Adrenal gland (tissue), 5 donors: ENCODE data around the gene SNX5.

ENCODE experiments used
- POLR2A ChIP-seq, 2 donors: fragments of 450-650 bp; IDR thresholded peaks; one replicate each; pipeline ENCODE4 v1.6.1; 2017; ENCODE audit warnings: antibody characterized with exemption in 2 of 2, mild to moderate bottlenecking in 2 of 2, moderate library complexity in 1 of 2
- TF ChIP-seq, protein P1 (sequence below), 6 experiments: fragments of 450-650 bp in 4 of 6; fragments of 200-600 bp in 2 of 6; sonication (generic) in 1 of 6; IDR thresholded peaks; 1 replicate in 5 of 6; 2 replicates in 1 of 6; pipeline versions ENCODE4 v1.5.1 to v1.8.0; 2016 to 2021; ENCODE audit warnings: antibody characterized with exemption in 6 of 6, mild to moderate bottlenecking in 2 of 6, moderate library complexity in 1 of 6
- donor health status: DM: no; HTN: no; CAD: no.

DNA sequence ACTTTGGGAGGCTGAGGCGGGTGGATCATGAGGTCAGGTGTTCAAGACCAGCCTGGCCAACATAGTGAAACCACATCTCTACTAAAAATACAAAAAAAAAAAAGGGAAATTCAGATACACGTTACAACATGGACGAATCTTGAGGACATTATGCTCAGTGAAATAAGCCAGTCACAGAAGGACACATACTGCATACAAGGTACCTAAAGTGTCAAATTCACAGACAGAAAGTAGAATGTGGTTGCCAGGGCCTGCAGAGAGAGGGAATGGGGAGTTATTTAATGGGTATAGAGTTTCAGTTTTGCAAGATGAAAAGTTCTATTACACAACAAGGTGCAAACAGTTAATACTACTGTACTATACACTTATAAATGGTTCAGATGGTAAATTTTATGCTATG lies 75.1 kb downstream of the SNX5 start:
- TF ChIP-seq, protein P1, sequence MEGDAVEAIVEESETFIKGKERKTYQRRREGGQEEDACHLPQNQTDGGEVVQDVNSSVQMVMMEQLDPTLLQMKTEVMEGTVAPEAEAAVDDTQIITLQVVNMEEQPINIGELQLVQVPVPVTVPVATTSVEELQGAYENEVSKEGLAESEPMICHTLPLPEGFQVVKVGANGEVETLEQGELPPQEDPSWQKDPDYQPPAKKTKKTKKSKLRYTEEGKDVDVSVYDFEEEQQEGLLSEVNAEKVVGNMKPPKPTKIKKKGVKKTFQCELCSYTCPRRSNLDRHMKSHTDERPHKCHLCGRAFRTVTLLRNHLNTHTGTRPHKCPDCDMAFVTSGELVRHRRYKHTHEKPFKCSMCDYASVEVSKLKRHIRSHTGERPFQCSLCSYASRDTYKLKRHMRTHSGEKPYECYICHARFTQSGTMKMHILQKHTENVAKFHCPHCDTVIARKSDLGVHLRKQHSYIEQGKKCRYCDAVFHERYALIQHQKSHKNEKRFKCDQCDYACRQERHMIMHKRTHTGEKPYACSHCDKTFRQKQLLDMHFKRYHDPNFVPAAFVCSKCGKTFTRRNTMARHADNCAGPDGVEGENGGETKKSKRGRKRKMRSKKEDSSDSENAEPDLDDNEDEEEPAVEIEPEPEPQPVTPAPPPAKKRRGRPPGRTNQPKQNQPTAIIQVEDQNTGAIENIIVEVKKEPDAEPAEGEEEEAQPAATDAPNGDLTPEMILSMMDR (IDR thresholded peaks at IDR 0.05): no peak
- TF ChIP-seq POLR2A (IDR thresholded peaks at IDR 0.05): no peak
